Measurements from ENCODE around the gene AKR1C4.

The AKR1C4 gene

DNA sequence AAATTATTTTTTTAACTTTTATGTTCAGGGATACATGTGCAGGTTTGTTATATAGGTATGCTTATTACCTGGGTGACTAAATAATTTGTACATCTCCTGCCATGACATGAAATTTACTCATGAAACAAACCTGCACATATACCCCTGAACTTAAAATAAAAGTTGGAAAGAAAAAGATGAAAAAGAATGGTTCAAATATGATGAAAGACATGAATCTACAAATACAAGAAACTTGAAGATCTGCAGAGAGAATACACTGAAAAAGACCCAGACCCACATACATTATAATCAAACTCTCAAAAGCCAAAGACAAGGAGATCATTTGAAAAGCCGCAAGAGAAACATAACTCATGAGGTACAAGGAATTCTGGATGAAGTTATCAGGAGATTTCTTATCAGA, 70.2 kb downstream of the AKR1C4 start:
- DNase-seq (ENCODE audit: low read depth): no peak

DNA sequence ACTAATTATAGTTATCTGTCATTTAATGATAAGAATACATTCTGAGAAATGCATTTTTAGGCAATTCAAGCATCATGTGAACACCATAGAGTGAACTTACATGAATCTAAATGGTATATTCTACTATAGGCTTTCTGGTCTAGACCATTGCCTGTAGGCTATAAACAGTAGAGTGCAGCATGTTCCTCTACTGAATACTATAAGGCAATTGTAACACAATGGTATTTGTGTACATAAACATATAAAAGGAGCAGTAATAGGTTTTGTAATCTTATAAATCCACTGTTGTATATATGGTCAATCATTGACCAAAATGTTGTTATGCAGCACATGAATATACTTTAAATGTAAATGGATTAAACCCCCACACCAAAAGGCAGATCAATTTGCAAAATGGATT, 71.6 kb downstream of the AKR1C4 start:
- no peak for DNase-seq (ENCODE audit: low read depth)

All from GM04503 (cell line).